HK-2 (cell line): ENCODE data around the gene CPN1.
A peak's percentile ranks its signal among the peaks of the same experiment; 100 is the strongest.
"Not testable (repeated sequence)": the region's sequence is repeated elsewhere in the genome, so short reads cannot be mapped to it uniquely, and the experiment has no call there.

Experiments used
- DNase-seq: peaks from one replicate; pipeline ENCODE4 v3.0.0-alpha.2; 2018; ENCODE audit not compliant: unreplicated experiment

Gene CPN1

GRCh38 chr10:100081075-100082001 is at the start of gene CPN1:
CPN1 (minus strand) TSS chr10:100081869; CDS start chr10:100081625, 244 bp downstream.
- DNase-seq: no peak

- no peak for DNase-seq
Observed at GRCh38 chr10:100130831-100131230, 49.2 kb upstream of the CPN1 start.

GRCh38 chr10:100129424-100129823 is 47.8 kb upstream of the CPN1 start:
- DNase-seq: no peak

GRCh38 chr10:100128951-100129350 is 47.3 kb upstream of the CPN1 start:
- DNase-seq: no peak

GRCh38 chr10:100125335-100125734 is 43.7 kb upstream of the CPN1 start:
- not testable (repeated sequence) for DNase-seq

GRCh38 chr10:100124097-100124496 is 42.4 kb upstream of the CPN1 start:
- no peak for DNase-seq

GRCh38 chr10:100122780-100123179 is 41.1 kb upstream of the CPN1 start:
- DNase-seq: no peak

- no peak for DNase-seq
Observed at GRCh38 chr10:100120550-100120949, 38.9 kb upstream of the CPN1 start.

- no peak for DNase-seq
Observed at GRCh38 chr10:100119726-100120125, 38.1 kb upstream of the CPN1 start.

GRCh38 chr10:100114976-100115770 is 33.5 kb upstream of the CPN1 start:
- DNase-seq: no peak

GRCh38 chr10:100114460-100114859 is 32.8 kb upstream of the CPN1 start:
- no peak for DNase-seq

- no peak for DNase-seq
Observed at GRCh38 chr10:100109670-100110069, 28.0 kb upstream of the CPN1 start.

GRCh38 chr10:100106865-100107264 is 25.2 kb upstream of the CPN1 start:
- DNase-seq: no peak

GRCh38 chr10:100104300-100104699 is 22.6 kb upstream of the CPN1 start:
- DNase-seq: no peak

- DNase-seq: no peak
Observed at GRCh38 chr10:100103581-100103980, 21.9 kb upstream of the CPN1 start.

GRCh38 chr10:100101192-100102076 is 19.8 kb upstream of the CPN1 start:
- DNase-seq: peak; percentile 11

GRCh38 chr10:100100651-100101184 is 19.0 kb upstream of the CPN1 start:
- DNase-seq: no peak

- no peak for DNase-seq
Observed at GRCh38 chr10:100089241-100089640, 7.6 kb upstream of the CPN1 start.

- DNase-seq: not testable (repeated sequence)
Observed at GRCh38 chr10:100086708-100087107, 5.0 kb upstream of the CPN1 start.

GRCh38 chr10:100085596-100085995 is 3.9 kb upstream of the CPN1 start:
- DNase-seq: no peak

GRCh38 chr10:100083623-100084022 is 2.0 kb upstream of the CPN1 start:
- no peak for DNase-seq
